Endothelial cell of umbilical vein (primary cell): Measurements from ENCODE around the gene CD1D. TPM values are rescaled to one million over a fixed set of nuclear protein-coding genes. Genes with fewer than 3 reads are reported as not detected.

Experiments
- BruUV-seq: library from RNA; stranded (reverse); fragments of 400-500 nt; replicated peaks from 2 replicates; lab custom pipeline; 2021; lab: Mats Ljungman, UMichigan
- CTCF ChIA-PET: fragments of 300-600, 350-600 bp; sonication (Branson Sonifier 250); formaldehyde crosslinking; loops from one replicate; lab custom pipeline; 2021; ENCODE audit warnings: antibody characterized with exemption, inconsistent platforms; lab: Charles Lee
- POLR2A ChIA-PET: fragments of 300-600, 350-600 bp; sonication (Branson Sonifier 250); formaldehyde crosslinking; loops from one replicate; lab custom pipeline; 2021; ENCODE audit warnings: antibody characterized with exemption, inconsistent platforms; lab: Charles Lee
- DNase-seq: peaks from one replicate; pipeline ENCODE4 v3.0.0-alpha.2; 2011; ENCODE audit warnings: low read depth, low spot score
- FAIRE-seq: peaks from 2 replicates; lab custom pipeline; 2011; peaks lifted over from hg19 to GRCh38; lab: Jason Lieb, UNC
- H2AFZ ChIP-seq: 2 replicates; pipeline ENCODE4 v1.6.0; 2012; ENCODE audit warnings: low read depth, low read length, control low read depth, inconsistent platforms
- H3K27ac ChIP-seq: 2 replicates; pipeline ENCODE4 v1.5.1; 2011; ENCODE audit warnings: low read depth, mild to moderate bottlenecking, control low read depth, low read length, moderate library complexity; ENCODE audit not compliant: insufficient read depth
- H3K27me3 ChIP-seq, 2 experiments: 2 replicates each; pipeline versions ENCODE4 v1.6.0 to v1.6.1; 2011; ENCODE audit warnings: low read length in 2 of 2, mixed read lengths in 1 of 2; ENCODE audit not compliant: control insufficient read depth in 2 of 2, insufficient read depth in 2 of 2
- H3K36me3 ChIP-seq, 2 experiments: 2 replicates in 1 of 2; 3 replicates in 1 of 2; pipeline ENCODE4 v1.5.1; 2011; ENCODE audit warnings: low read length in 2 of 2, mild to moderate bottlenecking in 1 of 2, moderate library complexity in 1 of 2; ENCODE audit not compliant: control insufficient read depth in 2 of 2, insufficient read depth in 2 of 2; ENCODE audit errors: extremely low read depth in 1 of 2
- H3K4me1 ChIP-seq: 3 replicates; pipeline ENCODE4 v1.5.1; 2011; ENCODE audit warnings: mild to moderate bottlenecking, low read length; ENCODE audit not compliant: control insufficient read depth, insufficient read depth; ENCODE audit errors: extremely low read depth
- H3K4me2 ChIP-seq: 2 replicates; pipeline ENCODE4 v1.6.1; 2011; ENCODE audit warnings: low read length, control low read depth, mixed read lengths; ENCODE audit not compliant: insufficient read depth
- H3K4me3 ChIP-seq, 3 experiments: fragments of 200-600 bp in 1 of 3; sonication (generic), shearing (Covaris generic) in 1 of 3; replicated peaks in 1 of 3; 2 replicates each; pipeline ENCODE4 v1.5.1; 2011 to 2016; ENCODE audit warnings: control low read depth in 3 of 3, low read length in 3 of 3, mild to moderate bottlenecking in 2 of 3, inconsistent platforms in 1 of 3, low read depth in 1 of 3, moderate library complexity in 1 of 3; ENCODE audit not compliant: insufficient read depth in 1 of 3
- H3K79me2 ChIP-seq: 2 replicates; pipeline ENCODE4 v1.6.0; 2012; ENCODE audit warnings: low read length, inconsistent platforms; ENCODE audit not compliant: control insufficient read depth, insufficient read depth
- H3K9ac ChIP-seq: replicated peaks from 2 replicates; pipeline ENCODE3; 2011; ENCODE audit warnings: low read length, control low read depth; ENCODE audit not compliant: insufficient read depth; ENCODE audit errors: extremely low read depth
- H3K9me1 ChIP-seq: replicated peaks from 3 replicates; pipeline ENCODE4 v1.6.0; 2011; ENCODE audit warnings: mild to moderate bottlenecking, low read length; ENCODE audit not compliant: control insufficient read depth, insufficient read depth; ENCODE audit errors: extremely low read depth
- H3K9me3 ChIP-seq: replicated peaks from 2 replicates; pipeline ENCODE4 v1.5.1; 2012; ENCODE audit warnings: low read length, inconsistent platforms; ENCODE audit not compliant: control insufficient read depth, insufficient read depth
- H4K20me1 ChIP-seq: replicated peaks from 2 replicates; pipeline ENCODE3; 2011; ENCODE audit warnings: mild to moderate bottlenecking, low read length; ENCODE audit not compliant: control insufficient read depth, insufficient read depth; ENCODE audit errors: extremely low read depth
- CTCF ChIP-seq, 2 donors: IDR thresholded peaks; 1 replicate in 1 of 2; 2 replicates in 1 of 2; pipeline ENCODE4 v1.5.1; 2011; ENCODE audit warnings: low read length in 2 of 2, mild to moderate bottlenecking in 2 of 2, moderate library complexity in 2 of 2, control low read depth in 1 of 2, inconsistent platforms in 1 of 2, low read depth in 1 of 2; ENCODE audit not compliant: insufficient read depth in 1 of 2; ENCODE audit errors: extremely low read depth in 1 of 2
- EZH2 ChIP-seq: IDR thresholded peaks from 2 replicates; pipeline ENCODE4 v1.6.1; 2012; ENCODE audit warnings: borderline replicate concordance, low read depth, mild to moderate bottlenecking, moderate library complexity, low read length, inconsistent platforms; ENCODE audit not compliant: severe bottlenecking
- FOS ChIP-seq: IDR thresholded peaks from 2 replicates; pipeline ENCODE4 v1.6.1; 2011; ENCODE audit warnings: mild to moderate bottlenecking, low read length, moderate library complexity, borderline replicate concordance; ENCODE audit not compliant: insufficient read depth
- GATA2 ChIP-seq: IDR thresholded peaks from 2 replicates; pipeline ENCODE4 v1.7.0; 2011; ENCODE audit warnings: low read depth, mild to moderate bottlenecking, moderate library complexity, mixed read lengths, low read length; ENCODE audit not compliant: insufficient read length, insufficient read depth
- JUN ChIP-seq: IDR thresholded peaks from 2 replicates; pipeline ENCODE4 v1.6.1; 2011; ENCODE audit warnings: borderline replicate concordance, low read depth; ENCODE audit not compliant: insufficient read length, insufficient read depth
- MAX ChIP-seq: IDR thresholded peaks from 2 replicates; pipeline ENCODE4 v1.6.1; 2011; ENCODE audit not compliant: insufficient read depth, insufficient read length
- MYC ChIP-seq: IDR thresholded peaks from one replicate; pipeline ENCODE4 v1.6.1; 2011; ENCODE audit warnings: mild to moderate bottlenecking, low read depth, low read length
- POLR2A ChIP-seq: IDR thresholded peaks from 2 replicates; pipeline ENCODE4 v1.6.1; 2012; ENCODE audit warnings: low read depth, mild to moderate bottlenecking, control low read depth, low read length
- POLR2AphosphoS5 ChIP-seq: IDR thresholded peaks from 2 replicates; pipeline ENCODE4 v1.6.1; 2012; ENCODE audit warnings: low read depth, mild to moderate bottlenecking, control low read depth, low read length, moderate library complexity; ENCODE audit not compliant: insufficient read depth
- dilution Hi-C: fragments of 300-500 bp; cut with MboI; formaldehyde crosslinking; loops from one replicate; pipeline ENCODE4 v1.15.0; 2019; ENCODE audit warnings: low sequenced_read_pairs; ENCODE audit not compliant: extremely low pct_ligation_motif_present
- intact Hi-C: fragments of 100-400 bp; cut with micrococcal nuclease; formaldehyde crosslinking; loops from one replicate; pipeline ENCODE4 v1.10.0; 2022
- polyA plus RNA-seq, 4 experiments: library from polyadenylated mRNA; depleted of rRNA in 3 of 4; stranded (reverse) in 3 of 4; unstranded in 1 of 4; fragments of >200 nt; gene quantifications; 2 replicates each; pipeline versions ENCODE4 v1.2.1 to v1.2.3, GENCODE V29; 2011 to 2012; ENCODE audit warnings: missing spikeins in 1 of 4
- total RNA-seq: library from RNA; stranded (reverse); gene quantifications from 2 replicates; pipeline ENCODE4 v1.2.3, GENCODE V29; 2021

Gene CD1D
- total and polyA plus RNA-seq, 2 donors (not counting 3 experiments of a cell fraction or from before 2014, with no cell fraction given): not detected

GRCh38 chr1:158179301-158180041 is 1.2 kb upstream of the CD1D start:
- intact Hi-C loops: no loop called here
- Histone ChIP-seq H3K4me3 (no peak overlapping the region), H3K4me2 (no peak overlapping the region), H3K27me3 (peaks cover 42 to 58% of the 10 kb centered on the region in 2 experiments), H3K79me2 (no peaks in the 10 kb centered on the region), H4K20me1 (no peaks in the 10 kb centered on the region), H3K4me1 (no peaks in the 10 kb centered on the region), H2AFZ (no peak overlapping the region), H3K36me3 (no peaks in the 10 kb centered on the region), H3K27ac (no peak overlapping the region), H3K9ac (no peak overlapping the region), H3K9me3 (no peaks in the 10 kb centered on the region), H3K9me1 (no peaks in the 10 kb centered on the region)
- no peak for DNase-seq
- POLR2A ChIA-PET: no interaction called here
- dilution Hi-C loops: no loop called here
- TF ChIP-seq MYC (no peak), EZH2 (no peak), CTCF (IDR thresholded peaks at IDR 0.05; ENCODE audit: extremely low read depth in 1 of 2, insufficient read depth in 1 of 2, low read depth in 1 of 2, low read length in 2 of 2) (no peak), POLR2AphosphoS5 (no peak), GATA2 (no peak), FOS (no peak), JUN (no peak), MAX (no peak), POLR2A (no peak)
- CTCF ChIA-PET: no interaction called here
- FAIRE-seq: no peak
- no TSS peak for BruUV-seq
